ENCODE data around the gene GPR142.

Gene GPR142, protein sequence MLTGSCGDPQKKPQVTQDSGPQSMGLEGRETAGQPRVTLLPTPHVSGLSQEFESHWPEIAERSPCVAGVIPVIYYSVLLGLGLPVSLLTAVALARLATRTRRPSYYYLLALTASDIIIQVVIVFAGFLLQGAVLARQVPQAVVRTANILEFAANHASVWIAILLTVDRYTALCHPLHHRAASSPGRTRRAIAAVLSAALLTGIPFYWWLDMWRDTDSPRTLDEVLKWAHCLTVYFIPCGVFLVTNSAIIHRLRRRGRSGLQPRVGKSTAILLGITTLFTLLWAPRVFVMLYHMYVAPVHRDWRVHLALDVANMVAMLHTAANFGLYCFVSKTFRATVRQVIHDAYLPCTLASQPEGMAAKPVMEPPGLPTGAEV

DNA sequence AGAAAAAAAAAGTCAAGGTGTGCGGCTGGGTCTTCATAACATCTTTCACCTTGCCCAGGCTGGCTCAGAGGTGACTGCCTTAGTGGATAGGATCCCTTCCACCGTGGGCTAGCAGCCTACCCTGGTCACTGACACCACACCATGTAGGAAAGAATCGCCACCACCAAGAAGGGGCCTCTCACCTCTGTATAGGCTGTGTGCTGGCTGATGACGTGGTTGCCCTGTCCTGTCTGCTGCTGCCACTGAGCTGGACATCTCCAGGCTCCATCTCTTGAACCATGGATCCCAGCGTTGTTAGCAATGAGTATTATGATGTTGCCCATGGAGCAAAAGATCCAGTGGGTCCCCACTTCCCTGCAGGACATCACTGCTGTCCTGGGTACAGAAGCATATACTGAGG, at the start of gene GPR142:
TSS of gene GPR142 (plus strand) at position 301 of the 400 bp plus-strand sequence. CDS start 2,035 bp downstream, outside the sequence.
- no peak for DNase-seq (ENCODE audit: low read depth in 1 of 2, low spot score in 1 of 2)

DNA sequence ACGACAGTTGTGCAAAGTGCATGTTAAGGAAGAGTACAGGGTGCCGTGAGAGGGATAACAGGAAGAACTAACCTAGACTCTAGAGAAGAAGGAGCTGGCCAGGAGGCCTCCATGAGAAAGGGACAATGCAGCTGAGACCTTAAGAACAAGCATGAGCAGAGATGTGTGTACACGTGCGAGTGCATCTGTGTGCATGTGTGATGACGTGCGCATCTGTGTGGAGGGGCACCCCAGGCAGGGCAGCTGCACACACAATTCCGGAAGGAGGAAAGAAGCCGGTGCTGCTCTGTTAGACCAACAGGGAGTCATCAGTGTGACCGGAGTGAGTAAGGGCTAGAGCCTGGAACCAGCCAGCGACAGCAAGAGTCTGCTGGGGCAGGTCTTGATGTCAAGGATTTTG, 48.9 kb upstream of the GPR142 start:
- no peak for DNase-seq (ENCODE audit: low read depth in 1 of 2, low spot score in 1 of 2)

DNA sequence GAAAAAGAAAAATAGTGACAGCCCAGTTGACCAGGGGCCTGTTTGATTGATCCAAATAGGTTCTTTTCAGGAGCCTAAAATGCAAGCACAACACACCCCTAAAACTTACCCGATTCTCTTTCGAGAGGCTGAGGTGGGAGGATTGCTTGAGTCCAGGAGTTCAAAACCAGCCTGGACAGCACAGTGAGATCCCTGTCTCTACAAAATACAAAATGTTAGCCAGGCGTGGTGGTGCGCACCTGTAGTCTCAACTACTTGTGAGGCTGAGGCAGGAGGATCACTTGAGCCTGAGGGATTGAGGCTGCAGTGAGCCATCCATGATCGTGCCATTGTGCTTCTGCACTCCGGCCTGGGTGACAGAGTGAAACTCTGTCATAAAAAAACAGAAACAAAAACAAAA, 42.8 kb upstream of the GPR142 start:
- DNase-seq (ENCODE audit: low read depth in 1 of 2, low spot score in 1 of 2) = no peak

DNA sequence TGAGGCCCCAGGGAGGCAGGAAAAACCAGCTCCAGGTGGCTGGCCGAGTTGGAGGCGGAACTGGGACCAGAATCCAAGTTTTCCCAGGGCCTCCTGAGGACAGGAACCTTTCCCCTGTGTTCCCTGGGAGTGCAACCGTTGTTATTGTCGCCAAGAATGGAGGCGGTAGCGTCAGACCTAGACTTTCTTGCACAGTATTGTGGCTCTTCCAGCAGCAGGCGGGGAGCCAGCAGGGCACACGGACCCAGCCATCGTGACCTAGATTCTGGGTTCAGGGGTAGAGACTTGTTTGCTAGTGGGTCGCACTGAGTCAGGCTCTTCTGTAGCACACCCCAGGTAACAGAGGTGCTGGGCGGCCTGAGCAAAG, 41.9 kb upstream of the GPR142 start:
- no peak for DNase-seq (ENCODE audit: low read depth in 1 of 2, low spot score in 1 of 2)

DNA sequence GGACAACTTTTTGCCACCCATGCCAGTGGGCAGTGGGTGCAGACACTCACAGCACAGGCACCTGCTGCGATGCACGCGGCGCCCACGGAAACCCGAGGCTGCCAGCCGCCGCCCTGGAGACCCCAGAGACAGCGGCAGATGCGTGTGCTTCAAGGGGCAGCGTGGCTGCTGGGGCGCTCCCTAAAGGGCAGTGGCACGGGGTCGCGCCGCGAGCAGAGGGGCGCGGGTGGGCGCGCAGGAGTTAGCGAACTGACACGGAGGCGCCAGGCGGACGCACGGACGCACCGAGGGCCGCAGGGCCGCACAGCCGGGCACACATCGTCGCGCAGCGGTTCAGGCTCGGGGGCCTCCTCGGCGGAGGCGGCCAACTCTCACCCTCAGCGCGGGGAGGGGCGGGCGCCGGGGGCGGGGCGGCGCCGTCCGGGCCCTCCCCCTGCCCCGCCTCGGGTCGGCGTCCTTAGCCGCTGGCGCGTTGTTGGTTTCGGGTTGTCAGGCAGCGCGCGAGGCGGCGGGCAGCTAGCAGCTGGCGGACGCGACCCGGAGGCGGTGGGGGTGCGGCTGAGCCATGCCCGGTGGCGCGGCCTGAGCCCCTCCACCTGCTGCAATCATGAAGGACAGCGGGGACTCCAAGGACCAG, 41.4 kb upstream of the GPR142 start, which contains the start of gene KIF19:
TSS of gene KIF19 (plus strand) at position 484 of the 637 bp plus-strand sequence. CDS start at position 608, 124 bp downstream.
- DNase-seq (ENCODE audit: low read depth in 1 of 2, low spot score in 1 of 2) = peak; percentile 24 to 38

DNA sequence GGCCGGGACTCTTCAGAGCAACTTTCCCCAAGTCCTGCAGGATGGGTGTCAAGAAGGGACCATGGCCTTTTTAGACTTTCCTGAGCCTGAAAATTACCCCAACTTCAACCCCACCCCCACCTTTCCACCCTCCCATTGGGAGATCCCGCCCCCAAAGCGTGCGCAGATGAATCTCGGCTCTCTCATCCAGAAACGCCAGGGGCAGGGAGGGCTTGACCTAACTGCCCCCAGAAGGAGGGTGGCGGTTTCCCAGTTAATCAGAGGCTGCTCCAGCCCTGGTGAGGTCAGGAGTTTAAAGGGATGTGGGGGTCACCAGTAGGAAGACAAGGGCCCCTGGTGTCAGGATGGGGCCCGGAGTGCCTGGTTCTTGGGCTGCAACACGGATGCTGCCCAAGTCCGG, 40.8 kb upstream of the GPR142 start:
- no peak for DNase-seq (ENCODE audit: low read depth in 1 of 2, low spot score in 1 of 2)

DNA sequence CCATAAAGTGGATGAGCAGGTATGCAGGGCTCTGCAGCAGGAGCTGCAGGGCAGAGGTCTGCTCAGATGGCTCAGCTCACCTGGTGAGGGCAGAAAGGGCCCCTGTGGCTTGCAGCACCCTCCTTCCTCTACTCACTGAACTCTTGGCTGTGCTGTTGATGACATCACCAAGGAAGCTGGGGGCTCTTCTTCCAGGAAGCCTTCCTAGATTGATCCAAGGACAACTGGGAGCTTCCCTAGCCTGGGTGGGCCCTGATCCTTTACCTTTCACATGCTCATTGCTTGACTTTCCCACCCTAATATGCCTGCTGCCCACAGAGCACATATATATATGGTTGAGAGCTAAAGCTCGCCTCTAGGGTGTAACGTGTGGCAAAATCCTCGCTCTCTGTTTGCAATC, 38.8 kb upstream of the GPR142 start:
- no peak for DNase-seq (ENCODE audit: low read depth in 1 of 2, low spot score in 1 of 2)

DNA sequence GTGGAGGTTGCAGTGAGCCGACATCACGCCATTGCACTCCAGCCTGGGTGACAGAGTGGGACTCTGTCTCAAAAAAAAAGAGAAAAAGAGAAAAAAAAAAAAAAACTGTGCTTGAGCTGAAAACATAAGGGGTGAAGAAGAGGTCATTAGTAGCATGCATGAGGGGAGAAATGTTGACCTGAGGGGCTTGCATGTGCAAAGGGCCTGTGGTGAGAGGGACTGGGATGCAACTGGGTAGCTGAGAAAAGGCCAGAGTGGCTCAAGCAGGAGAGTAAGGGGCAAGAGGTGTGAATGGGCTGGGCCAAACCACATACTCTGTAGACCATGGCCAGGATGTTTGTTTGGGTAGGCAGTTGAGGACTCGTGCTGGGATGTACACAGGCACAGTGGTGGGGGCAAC, 37.9 kb upstream of the GPR142 start:
- no peak for DNase-seq (ENCODE audit: low read depth in 1 of 2, low spot score in 1 of 2)

DNA sequence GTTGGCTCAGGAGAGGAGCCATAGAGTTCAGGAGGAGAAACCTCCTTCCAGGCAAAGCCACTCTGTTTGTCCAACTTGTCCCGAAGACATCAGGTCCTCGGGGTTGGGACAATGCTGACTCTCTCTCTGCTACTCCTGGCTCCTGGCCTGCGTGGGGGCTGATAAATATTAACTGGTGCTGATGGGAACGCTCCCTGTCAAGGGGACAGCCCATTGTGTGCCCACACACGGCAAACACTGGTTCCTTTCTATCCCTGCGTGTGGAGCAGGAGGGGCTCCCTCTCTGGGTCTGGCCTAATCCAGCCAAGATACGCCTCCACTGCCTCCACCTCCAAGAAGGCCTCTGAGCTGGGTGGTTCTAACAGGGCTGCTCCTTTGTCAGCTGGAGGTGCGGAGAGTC, 36.9 kb upstream of the GPR142 start:
- DNase-seq (ENCODE audit: low read depth in 1 of 2, low spot score in 1 of 2) = no peak

DNA sequence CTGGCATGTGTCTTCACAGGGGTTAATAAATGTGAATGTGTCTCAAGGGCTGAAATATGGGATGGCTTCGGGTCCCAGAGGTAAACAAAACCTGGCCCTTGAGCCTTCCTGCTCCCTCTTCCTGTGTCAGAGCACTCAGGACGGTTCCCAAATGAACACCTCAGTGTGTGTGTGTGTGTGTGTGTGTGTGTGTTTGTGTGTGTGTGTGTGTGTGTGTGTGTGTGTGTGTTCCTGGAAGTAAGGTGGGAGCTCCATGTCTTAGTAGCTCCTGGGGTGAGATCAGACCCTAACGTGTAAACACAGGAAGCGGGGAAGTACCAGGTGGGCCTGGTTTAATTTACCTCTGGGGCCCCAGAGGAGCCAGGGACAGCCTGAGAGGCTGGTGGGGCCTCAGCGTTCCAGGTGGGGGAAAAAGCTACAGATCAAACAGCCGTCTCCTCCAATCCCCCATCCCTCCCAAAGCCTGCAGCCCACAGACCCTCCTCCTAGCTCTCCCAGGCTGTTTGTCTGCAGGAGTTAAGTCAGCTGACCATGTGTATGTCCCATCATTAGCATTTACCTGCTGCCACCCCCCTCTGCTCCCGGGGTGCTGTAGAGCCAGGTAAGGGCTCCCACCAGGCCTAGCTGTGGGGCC, 35.2 kb upstream of the GPR142 start:
- no peak for DNase-seq (ENCODE audit: low read depth in 1 of 2, low spot score in 1 of 2)

DNA sequence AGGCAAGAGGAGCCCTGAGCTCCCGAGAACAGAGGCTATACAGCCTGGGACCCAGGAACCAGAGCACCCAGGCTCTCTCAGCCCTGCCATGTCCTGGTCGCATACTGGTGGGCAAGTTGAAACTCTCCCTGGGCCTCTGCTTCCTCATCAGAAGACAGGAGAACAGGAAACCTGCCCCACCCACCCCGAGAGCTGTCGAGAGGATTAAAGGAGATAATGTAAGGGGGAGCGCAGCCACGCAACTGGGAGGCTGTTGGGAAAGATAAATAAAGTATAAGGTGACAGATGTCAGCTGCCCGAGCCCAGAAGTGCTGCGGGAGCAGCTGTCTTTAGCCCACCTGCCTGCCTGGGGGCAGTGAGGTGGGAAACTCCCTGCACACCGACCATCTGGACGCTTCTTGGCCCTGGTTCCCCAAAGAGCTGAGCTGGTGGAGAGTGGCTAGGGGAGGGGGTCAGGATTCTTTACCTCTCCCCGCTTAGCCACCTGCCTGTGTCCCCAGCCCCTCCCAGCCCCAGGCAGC, 34.5 kb upstream of the GPR142 start:
- no peak for DNase-seq (ENCODE audit: low read depth in 1 of 2, low spot score in 1 of 2)

DNA sequence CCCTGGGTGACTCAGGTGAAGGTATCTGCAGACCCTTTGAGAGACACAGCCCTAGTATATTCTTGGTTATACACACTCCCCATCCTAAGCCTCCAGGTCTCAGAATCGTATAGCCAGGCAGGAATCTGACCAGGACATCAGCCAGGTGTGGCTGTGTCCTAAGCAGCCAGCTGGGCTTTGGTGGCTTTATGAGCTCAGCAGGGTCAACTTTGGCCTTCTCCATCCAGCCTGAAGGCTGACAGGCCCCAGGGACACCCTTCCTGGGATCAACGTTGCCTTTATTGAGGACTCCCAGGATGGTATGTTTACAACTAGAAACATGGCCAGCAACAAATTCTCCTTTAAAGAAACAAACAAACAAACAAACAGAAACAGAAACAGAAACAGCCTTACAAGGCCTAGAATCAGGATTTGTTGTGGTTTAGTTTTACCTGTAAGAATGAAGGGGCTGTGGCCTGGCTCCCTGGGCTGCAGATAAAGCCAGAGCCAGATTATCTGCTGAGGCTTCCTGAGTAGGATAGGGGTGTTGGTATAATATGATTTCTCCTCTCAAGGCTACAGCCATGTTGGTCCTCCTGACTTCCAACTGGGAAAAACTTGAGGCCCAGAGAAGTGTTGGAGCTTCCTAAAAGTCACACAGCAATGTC, 32.8 kb upstream of the GPR142 start:
- no peak for DNase-seq (ENCODE audit: low read depth in 1 of 2, low spot score in 1 of 2)

DNA sequence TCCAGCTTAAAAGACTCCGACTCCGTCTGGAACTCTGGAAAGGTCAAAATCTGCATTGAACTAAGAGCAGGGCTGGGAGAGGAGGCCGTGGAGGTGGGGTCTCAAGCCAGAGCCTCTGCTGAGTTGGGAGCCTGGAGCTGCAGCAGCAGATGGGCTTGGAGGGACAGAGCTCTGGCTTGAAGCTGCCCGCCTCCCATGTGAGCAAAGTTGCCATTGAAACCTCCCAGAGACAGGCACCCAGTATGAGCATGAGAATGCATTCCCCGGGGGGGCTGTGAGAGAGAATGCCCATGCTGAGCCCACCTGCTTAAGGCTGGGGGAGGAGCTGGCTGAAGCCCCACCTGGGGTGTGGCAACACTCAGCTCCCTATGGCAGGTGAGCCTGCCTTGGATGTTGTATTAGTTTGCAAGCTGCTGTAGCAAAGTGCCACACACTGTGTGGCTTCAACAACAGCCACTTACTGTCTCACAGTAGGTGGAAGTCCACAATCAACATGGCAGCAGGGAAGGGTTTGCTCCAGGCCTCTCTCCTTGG, 31.7 kb upstream of the GPR142 start:
- no peak for DNase-seq (ENCODE audit: low read depth in 1 of 2, low spot score in 1 of 2)

DNA sequence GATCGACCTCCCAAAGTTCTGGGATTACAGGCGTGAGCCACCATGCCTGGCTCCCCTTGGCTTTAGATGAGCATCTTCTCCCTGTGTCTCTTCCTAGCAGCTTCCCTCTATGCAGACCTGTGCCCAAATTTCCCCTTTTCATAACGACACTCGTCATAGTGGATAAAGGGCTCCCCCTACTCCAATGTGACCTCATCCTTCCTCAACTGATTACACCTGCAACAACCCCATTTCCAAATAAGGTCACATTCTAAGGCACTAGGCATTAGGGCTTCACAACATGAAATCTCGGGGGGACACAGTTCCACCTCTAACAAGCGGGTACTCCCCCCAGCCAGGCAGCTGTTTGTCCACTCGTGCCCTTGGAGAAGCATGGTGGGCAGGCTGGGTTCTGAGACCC, 31.0 kb upstream of the GPR142 start:
- DNase-seq (ENCODE audit: low read depth in 1 of 2, low spot score in 1 of 2) = no peak

DNA sequence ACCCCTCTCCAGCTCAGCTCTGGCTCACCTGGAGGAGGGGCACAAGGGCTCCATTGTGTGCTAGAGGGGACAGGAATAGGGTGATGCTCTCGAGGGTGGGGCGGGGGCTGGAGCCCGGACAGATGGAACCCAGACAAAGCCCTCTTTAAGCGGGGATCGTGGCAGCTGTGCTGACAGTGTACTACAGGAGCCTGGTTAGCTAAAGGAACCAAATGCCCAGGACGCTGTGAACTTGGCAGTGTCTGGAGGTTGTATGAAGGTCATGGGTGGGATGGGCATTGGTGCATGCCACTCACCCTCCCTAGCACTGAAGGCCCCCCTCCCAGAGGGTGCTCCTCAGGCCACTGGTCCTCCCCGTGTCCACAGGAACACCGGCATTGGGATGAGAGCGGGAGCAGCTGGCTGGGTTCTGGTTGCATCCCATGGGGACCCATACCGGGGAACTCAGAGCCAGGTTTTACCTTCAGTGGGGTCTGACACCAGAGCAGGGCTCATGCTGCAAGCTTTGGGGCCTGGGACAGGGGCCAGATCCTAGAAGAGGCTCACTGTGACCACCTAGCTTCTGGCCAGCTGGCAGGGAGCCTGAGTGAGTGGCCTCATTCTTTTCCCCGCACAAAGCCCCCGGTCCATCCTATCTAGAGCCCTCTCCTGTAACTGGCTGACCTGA, 29.3 kb upstream of the GPR142 start:
- no peak for DNase-seq (ENCODE audit: low read depth in 1 of 2, low spot score in 1 of 2)

DNA sequence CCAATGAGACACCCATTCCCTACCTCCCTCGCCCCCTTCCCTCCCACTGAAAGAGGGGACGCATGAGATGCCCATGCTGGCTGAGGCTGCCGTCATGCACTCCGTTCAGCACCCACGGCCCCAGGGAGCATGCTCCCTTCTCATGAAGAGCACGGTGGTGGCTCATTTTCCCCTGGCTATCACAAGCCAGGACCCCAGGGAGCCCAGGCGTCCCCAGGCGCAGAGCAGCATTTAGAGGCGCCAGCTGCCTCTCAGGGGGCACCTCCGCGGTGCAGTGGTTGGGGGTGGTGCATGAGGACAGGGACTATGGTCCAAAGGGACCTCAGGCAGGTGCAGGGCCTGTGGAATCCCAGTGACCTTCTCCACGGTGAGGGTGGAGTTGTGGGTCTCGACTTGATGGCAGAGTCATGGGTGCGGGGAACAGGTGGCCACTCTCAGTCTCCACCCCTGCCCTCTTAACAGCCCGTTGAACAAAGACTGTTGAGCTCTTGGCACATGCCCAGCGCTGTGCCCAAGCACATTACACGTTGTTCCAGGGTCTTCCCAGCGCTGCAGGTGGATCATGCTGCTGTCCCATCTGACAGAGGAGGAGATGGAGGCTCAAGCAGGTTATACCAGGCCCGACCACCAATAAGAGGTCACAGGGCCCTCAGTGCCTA, 27.6 kb upstream of the GPR142 start:
- no peak for DNase-seq (ENCODE audit: low read depth in 1 of 2, low spot score in 1 of 2)

DNA sequence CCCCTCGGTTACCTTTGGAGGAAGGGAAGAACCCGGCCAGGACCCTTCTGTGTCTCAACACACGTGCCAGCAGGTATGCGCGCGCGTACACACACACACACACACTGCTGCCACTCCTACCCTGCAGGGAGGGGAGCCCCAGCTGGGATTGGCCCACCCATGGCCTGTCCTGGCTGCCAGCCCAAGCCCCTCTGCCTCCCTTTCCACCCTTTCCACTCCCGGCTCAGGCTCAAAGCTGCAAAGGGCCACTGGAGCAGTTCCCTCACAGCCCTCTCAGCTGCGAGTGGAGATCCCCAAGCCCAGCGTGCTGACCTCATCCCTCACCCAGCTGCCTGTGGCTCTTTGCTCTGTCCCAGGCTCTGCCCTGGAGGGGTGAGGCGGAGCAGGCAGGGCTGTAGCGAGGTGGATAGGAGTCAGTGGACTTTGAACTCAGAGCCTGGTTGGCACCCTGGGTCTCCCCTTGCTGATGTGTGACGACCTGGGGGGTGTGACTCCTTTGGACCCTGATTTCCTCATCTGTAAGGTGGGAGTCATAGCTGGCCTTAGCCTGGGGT, 26.8 kb upstream of the GPR142 start:
- DNase-seq (ENCODE audit: low read depth in 1 of 2, low spot score in 1 of 2) = no peak

DNA sequence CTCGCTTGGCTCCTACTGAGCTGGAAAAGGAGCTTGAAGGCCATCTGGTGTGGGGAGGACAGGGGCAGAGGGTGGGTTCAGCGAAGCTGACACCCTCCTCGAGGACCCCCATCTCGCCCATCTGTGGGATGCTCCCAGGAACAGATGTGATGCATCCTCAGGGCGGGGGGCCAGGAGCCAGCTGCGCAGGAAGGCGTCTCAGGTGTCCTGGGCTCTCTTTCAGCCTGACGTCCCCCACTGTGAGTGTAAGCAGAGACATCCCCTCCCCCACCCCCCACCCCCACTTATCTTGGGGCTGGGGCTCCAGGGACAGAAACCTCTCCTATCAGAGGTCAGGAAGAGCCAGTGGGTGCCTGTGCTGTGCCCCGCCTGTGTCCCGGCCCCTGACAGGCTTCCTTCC, 25.1 kb upstream of the GPR142 start:
- no peak for DNase-seq (ENCODE audit: low read depth in 1 of 2, low spot score in 1 of 2)

DNA sequence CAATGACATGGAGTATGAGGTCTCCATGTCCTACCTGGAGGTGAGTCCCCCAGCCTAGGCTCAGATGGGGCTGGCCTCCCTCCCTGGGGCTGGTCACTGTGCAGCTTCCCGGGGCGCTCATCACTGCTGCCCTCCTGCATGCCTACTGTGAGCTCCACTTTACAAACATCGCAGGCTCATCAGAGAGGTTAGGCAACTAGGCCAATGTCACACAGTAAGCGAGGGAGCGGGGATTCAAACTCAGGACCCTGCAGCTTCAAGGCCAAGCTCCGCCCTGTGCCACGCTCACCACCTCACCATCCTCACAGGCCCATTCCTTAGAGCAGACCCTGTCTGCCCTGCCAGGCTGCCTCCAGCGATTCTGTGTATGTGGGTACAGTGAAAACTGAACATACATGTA, 24.2 kb upstream of the GPR142 start:
- DNase-seq (ENCODE audit: low read depth in 1 of 2, low spot score in 1 of 2) = no peak
